Natural killer cell (primary cell): Measurements from ENCODE around the gene KCNB1. TPM values are rescaled to one million over a fixed set of nuclear protein-coding genes. Genes with fewer than 3 reads are reported as not detected.
A peak's percentile ranks its signal among the peaks of the same experiment; 100 is the strongest.

ENCODE experiments used
- ATAC-seq, 3 donors: fragments of 150-1000 bp in 2 of 3; fragments of 200-7000 bp in 1 of 3; cut with Tn5 transposase; 1 replicate in 1 of 3; 2 replicates in 2 of 3; pipeline ENCODE4 v1.10.0; 2021; ENCODE audit warnings: mild to moderate bottlenecking in 2 of 3, moderate library complexity in 2 of 3
- DNase-seq, 2 donors: peaks; one replicate each; pipeline versions ENCODE4 v3.0.0 to v3.0.0-alpha.2; 2013 to 2021; ENCODE audit warnings: mixed read lengths in 1 of 2
- H3K27ac ChIP-seq: one replicate; pipeline ENCODE4 v1.5.1; 2013; ENCODE audit warnings: mild to moderate bottlenecking, low read length
- H3K27me3 ChIP-seq: one replicate; pipeline ENCODE4 v1.6.1; 2013; ENCODE audit warnings: low read length; ENCODE audit not compliant: control insufficient read depth, insufficient read depth
- H3K36me3 ChIP-seq: one replicate; pipeline ENCODE4 v1.6.1; 2013; ENCODE audit warnings: low read length; ENCODE audit not compliant: control insufficient read depth, insufficient read depth
- H3K4me1 ChIP-seq: one replicate; pipeline ENCODE4 v1.6.1; 2013; ENCODE audit warnings: low read length; ENCODE audit not compliant: control insufficient read depth, insufficient read depth
- H3K4me3 ChIP-seq: one replicate; pipeline ENCODE4 v1.5.1; 2013; ENCODE audit warnings: low read length
- H3K9me3 ChIP-seq: one replicate; pipeline ENCODE4 v1.6.1; 2013; ENCODE audit warnings: low read length; ENCODE audit not compliant: control insufficient read depth, insufficient read depth
- H3K27ac Mint-ChIP-seq, 2 donors: one replicate each; pipeline ENCODE4 v1.8.0; 2022; ENCODE audit warnings: mild to moderate bottlenecking in 2 of 2, mixed read lengths in 2 of 2, moderate library complexity in 1 of 2
- H3K27me3 Mint-ChIP-seq, 2 donors: one replicate each; pipeline ENCODE4 v1.8.0; 2022; ENCODE audit warnings: low read depth in 2 of 2, mixed read lengths in 2 of 2
- H3K36me3 Mint-ChIP-seq: one replicate; pipeline ENCODE4 v1.8.0; 2022; ENCODE audit warnings: mixed read lengths
- H3K4me1 Mint-ChIP-seq, 2 donors: one replicate each; pipeline ENCODE4 v1.8.0; 2022; ENCODE audit warnings: mixed read lengths in 2 of 2
- H3K4me3 Mint-ChIP-seq: one replicate; pipeline ENCODE4 v1.8.0; 2022; ENCODE audit warnings: mild to moderate bottlenecking, moderate library complexity, mixed read lengths
- H3K9me3 Mint-ChIP-seq, 2 donors: one replicate each; pipeline ENCODE4 v1.8.0; 2022; ENCODE audit warnings: mixed read lengths in 2 of 2
- CTCF ChIP-seq: fragments of 200-600 bp; IDR thresholded peaks from one replicate; pipeline ENCODE4 v1.8.0; 2022; ENCODE audit warnings: antibody characterized with exemption
- WGBS: methylation state at CpG from one replicate; pipeline ENCODE4 v1.1.7; 2013; ENCODE audit warnings: missing lambda C conversion rate; ENCODE audit not compliant: insufficient coverage; 5-methylcytosine and 5-hydroxymethylcytosine counted together
- intact Hi-C: fragments of 100-400 bp; cut with micrococcal nuclease; formaldehyde crosslinking; loops from one replicate; pipeline ENCODE4 v1.14.2; 2022
- total RNA-seq, 4 donors: library from RNA; stranded (reverse); fragments of 120-200 nt in 1 of 4; gene quantifications; one replicate each; pipeline versions ENCODE4 v1.2.3 to v1.2.4, GENCODE V29; 2013 to 2022

Gene KCNB1
- total RNA-seq, 3 donors from 2014 or later (not counting 1 experiment from before 2014, with no cell fraction given): 0.09 TPM; not detected in 2

GRCh38 chr20:49324306-49324705, 158.2 kb downstream of the KCNB1 start:
- no peak for TF ChIP-seq CTCF
- Histone ChIP-seq H3K4me1 (peaks cover 12% of the 10 kb centered on the region), H3K27me3 (peaks cover 11% of the 10 kb centered on the region), H3K9me3 (no peaks in the 10 kb centered on the region), H3K4me3 (no peak overlapping the region), H3K36me3 (no peaks in the 10 kb centered on the region), H3K27ac (no peak overlapping the region)
- peaks cover 19 to 25% of the 10 kb centered on the region in 2 donors for H3K27me3 Mint-ChIP-seq
- ATAC-seq (peak in 1 of 3 donors; percentile 57), DNase-seq (no peak)
- WGBS: 86% methylated on average over 5 of the region's 5 CpGs
- intact Hi-C loops: loop anchor here (5.0 kb wide), 1 partner anchor 47 kb away; the partner anchor contains the start of gene ZNFX1
- H3K27ac Mint-ChIP-seq: peak overlapping the region in 1 of 2 donors; percentile 44
- no peaks in the 10 kb centered on the region for H3K36me3 Mint-ChIP-seq
- no peak overlapping the region for H3K4me3 Mint-ChIP-seq
- H3K4me1 Mint-ChIP-seq: peaks cover 7 to 21% of the 10 kb centered on the region in 2 donors
- no peaks in the 10 kb centered on the region for H3K9me3 Mint-ChIP-seq

- Histone ChIP-seq H3K4me3 (no peak overlapping the region), H3K27me3 (peaks cover 14% of the 10 kb centered on the region), H3K9me3 (no peaks in the 10 kb centered on the region), H3K4me1 (peaks cover 18% of the 10 kb centered on the region), H3K36me3 (no peaks in the 10 kb centered on the region), H3K27ac (no peak overlapping the region)
- H3K36me3 Mint-ChIP-seq: no peaks in the 10 kb centered on the region
- no peaks in the 10 kb centered on the region for H3K9me3 Mint-ChIP-seq
- peak overlapping the region in 1 of 2 donors; percentile 44 for H3K27ac Mint-ChIP-seq
- peaks cover 25 to 30% of the 10 kb centered on the region in 2 donors for H3K27me3 Mint-ChIP-seq
- no peak overlapping the region for H3K4me3 Mint-ChIP-seq
- intact Hi-C loops: loop anchor here (1.0 to 5.0 kb wide), 2 partner anchors 46 to 77 kb away; partner anchors contain the start of gene ZNFX1
- 30% methylated on average over 9 of the region's 9 CpGs for WGBS
- H3K4me1 Mint-ChIP-seq: peaks cover 10 to 27% of the 10 kb centered on the region in 2 donors
- TF ChIP-seq CTCF: peak; percentile 32
- ATAC-seq: peak; percentile 80 to 89 (median 87)
- DNase-seq: peak in 1 of 2 donors; percentile 71
These were observed 158.7 kb downstream of the KCNB1 start for GRCh38 chr20:49323622-49324238.

- Mint-ChIP-seq H3K9me3 (no peaks in the 10 kb centered on the region), H3K36me3 (no peaks in the 10 kb centered on the region), H3K27me3 (peaks cover 34 to 39% of the 10 kb centered on the region in 2 donors), H3K4me3 (no peak overlapping the region), H3K27ac (no peak overlapping the region), H3K4me1 (peaks cover 12 to 31% of the 10 kb centered on the region in 2 donors)
- intact Hi-C loops: loop anchor here (5.0 kb wide), 1 partner anchor 43 kb away; the partner anchor contains the start of gene ZNFX1
- H3K27me3 ChIP-seq: peaks cover 21% of the 10 kb centered on the region
- no peaks in the 10 kb centered on the region for H3K36me3 ChIP-seq
- peaks cover 22% of the 10 kb centered on the region for H3K4me1 ChIP-seq
- DNase-seq: no peak
- H3K9me3 ChIP-seq: no peaks in the 10 kb centered on the region
- no peak overlapping the region for H3K27ac ChIP-seq
- ATAC-seq: no peak
- H3K4me3 ChIP-seq: no peak overlapping the region
- WGBS: 0% methylated on average over 1 of the region's 1 CpG
- TF ChIP-seq CTCF: no peak
These were observed 162.0 kb downstream of the KCNB1 start for GRCh38 chr20:49320460-49320859.
